Measurements from ENCODE around the gene EPAS1.
"Not testable (repeated sequence)": the region's sequence is repeated elsewhere in the genome, so short reads cannot be mapped to it uniquely, and the experiment has no call there.

Gene EPAS1

GRCh38 chr2:46386763-46387162, 89.6 kb downstream of the EPAS1 start:
- no peak for DNase-seq

- DNase-seq: no peak
Measured at GRCh38 chr2:46387292-46387691, 90.1 kb downstream of the EPAS1 start.

- DNase-seq: no peak
Measured at GRCh38 chr2:46387886-46388515, 90.8 kb downstream of the EPAS1 start.

GRCh38 chr2:46388881-46389280, 91.7 kb downstream of the EPAS1 start:
- DNase-seq: no peak

- DNase-seq: no peak
Measured at GRCh38 chr2:46389417-46389916, 92.3 kb downstream of the EPAS1 start.

- no peak for DNase-seq
Measured at GRCh38 chr2:46390036-46390435, 92.8 kb downstream of the EPAS1 start.

GRCh38 chr2:46390901-46391395, 93.7 kb downstream of the EPAS1 start:
- DNase-seq: no peak

- no peak for DNase-seq
Measured at GRCh38 chr2:46392561-46393346, 95.5 kb downstream of the EPAS1 start.

GRCh38 chr2:46393347-46393820, 96.2 kb downstream of the EPAS1 start:
- DNase-seq: no peak

GRCh38 chr2:46393865-46394264, 96.7 kb downstream of the EPAS1 start:
- DNase-seq: no peak

- DNase-seq: no peak
Measured at GRCh38 chr2:46394649-46395510, 97.7 kb downstream of the EPAS1 start.

GRCh38 chr2:46395730-46396129, 98.5 kb downstream of the EPAS1 start:
- not testable (repeated sequence) for DNase-seq

- DNase-seq: no peak
Measured at GRCh38 chr2:46400016-46400415, 102.8 kb downstream of the EPAS1 start.

- DNase-seq: no peak
Measured at GRCh38 chr2:46402874-46403273, 105.7 kb downstream of the EPAS1 start.

- no peak for DNase-seq
Measured at GRCh38 chr2:46404181-46404759, 107.1 kb downstream of the EPAS1 start.

- no peak for DNase-seq
Measured at GRCh38 chr2:46407852-46408455, 110.7 kb downstream of the EPAS1 start.

GRCh38 chr2:46409756-46410155, 112.5 kb downstream of the EPAS1 start:
- no peak for DNase-seq

- DNase-seq: no peak
Measured at GRCh38 chr2:46410273-46411244, 113.4 kb downstream of the EPAS1 start.

GRCh38 chr2:46411245-46411641, 114.0 kb downstream of the EPAS1 start:
- DNase-seq: no peak

- no peak for DNase-seq
Measured at GRCh38 chr2:46411985-46412384, 114.8 kb downstream of the EPAS1 start.

GRCh38 chr2:46413111-46413510, 115.9 kb downstream of the EPAS1 start:
- no peak for DNase-seq
